ENCODE measurements around the gene TPSD1. TPM values are rescaled to one million over a fixed set of nuclear protein-coding genes. Genes with fewer than 3 reads are reported as not detected.

The TPSD1 gene
- total RNA-seq, 1 experiment from 2014 or later = 0.26 TPM

DNA sequence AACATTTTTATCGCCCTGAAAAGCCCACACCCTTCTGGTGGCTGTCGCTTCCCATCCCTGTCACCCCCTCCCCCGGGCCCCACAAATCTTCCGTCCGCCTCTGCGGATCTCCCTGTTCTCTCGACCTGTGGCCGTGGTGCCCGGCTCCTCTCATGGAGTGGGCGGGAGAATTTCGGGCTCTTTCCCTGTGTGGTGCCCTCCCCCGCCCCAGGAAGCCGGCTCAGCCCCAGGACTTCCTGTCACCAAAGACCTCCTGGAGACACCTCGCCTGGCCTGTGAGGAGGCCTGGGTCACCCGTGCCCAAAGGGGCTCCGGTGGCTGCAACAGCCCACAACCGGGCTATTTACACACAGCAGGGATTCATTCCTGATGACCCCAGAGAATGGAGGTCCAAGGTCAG is 27.4 kb downstream of the TPSD1 start:
- no peak for DNase-seq (ENCODE audit: low read depth, low spot score)
- in situ Hi-C loops (cut with HindIII; ENCODE audit: low pct_unique_long_range_greater_than_20kb, low sequenced_read_pairs) (no loop called here), intact Hi-C loops (cut with micrococcal nuclease; ENCODE audit: unreplicated experiment) (no loop called here)
- Histone ChIP-seq H3K4me1 (ENCODE audit: control insufficient read depth, insufficient read depth, low read length) (peaks cover 10% of the 10 kb centered on the region), H3K27me3 (ENCODE audit: control insufficient read depth, insufficient read depth, low read length) (no peaks in the 10 kb centered on the region), H3K4me3 (ENCODE audit: low read depth in 2 of 2, low read length in 2 of 2) (no peak overlapping the region), H3K27ac (ENCODE audit: low read length) (no peak overlapping the region), H3K9me3 (ENCODE audit: control insufficient read depth, insufficient read depth, low read depth, low read length) (no peaks in the 10 kb centered on the region), H3K36me3 (ENCODE audit: control insufficient read depth, insufficient read depth, low read length) (no peaks in the 10 kb centered on the region)
- ChIA-PET CTCF (no interaction called here), POLR2A (no interaction called here)
- no TSS peak for BruUV-seq (replicated peaks)
- TF ChIP-seq POLR2AphosphoS5 (IDR thresholded peaks at IDR 0.05; ENCODE audit: low read depth, low read length) (no peak), SIN3A (IDR thresholded peaks at IDR 0.05; ENCODE audit: borderline replicate concordance, insufficient read depth, low read depth, low read length) (no peak), TCF7L2 (IDR thresholded peaks at IDR 0.05; ENCODE audit: low read depth, low read length) (no peak)
- TF ChIP-seq, protein P1, sequence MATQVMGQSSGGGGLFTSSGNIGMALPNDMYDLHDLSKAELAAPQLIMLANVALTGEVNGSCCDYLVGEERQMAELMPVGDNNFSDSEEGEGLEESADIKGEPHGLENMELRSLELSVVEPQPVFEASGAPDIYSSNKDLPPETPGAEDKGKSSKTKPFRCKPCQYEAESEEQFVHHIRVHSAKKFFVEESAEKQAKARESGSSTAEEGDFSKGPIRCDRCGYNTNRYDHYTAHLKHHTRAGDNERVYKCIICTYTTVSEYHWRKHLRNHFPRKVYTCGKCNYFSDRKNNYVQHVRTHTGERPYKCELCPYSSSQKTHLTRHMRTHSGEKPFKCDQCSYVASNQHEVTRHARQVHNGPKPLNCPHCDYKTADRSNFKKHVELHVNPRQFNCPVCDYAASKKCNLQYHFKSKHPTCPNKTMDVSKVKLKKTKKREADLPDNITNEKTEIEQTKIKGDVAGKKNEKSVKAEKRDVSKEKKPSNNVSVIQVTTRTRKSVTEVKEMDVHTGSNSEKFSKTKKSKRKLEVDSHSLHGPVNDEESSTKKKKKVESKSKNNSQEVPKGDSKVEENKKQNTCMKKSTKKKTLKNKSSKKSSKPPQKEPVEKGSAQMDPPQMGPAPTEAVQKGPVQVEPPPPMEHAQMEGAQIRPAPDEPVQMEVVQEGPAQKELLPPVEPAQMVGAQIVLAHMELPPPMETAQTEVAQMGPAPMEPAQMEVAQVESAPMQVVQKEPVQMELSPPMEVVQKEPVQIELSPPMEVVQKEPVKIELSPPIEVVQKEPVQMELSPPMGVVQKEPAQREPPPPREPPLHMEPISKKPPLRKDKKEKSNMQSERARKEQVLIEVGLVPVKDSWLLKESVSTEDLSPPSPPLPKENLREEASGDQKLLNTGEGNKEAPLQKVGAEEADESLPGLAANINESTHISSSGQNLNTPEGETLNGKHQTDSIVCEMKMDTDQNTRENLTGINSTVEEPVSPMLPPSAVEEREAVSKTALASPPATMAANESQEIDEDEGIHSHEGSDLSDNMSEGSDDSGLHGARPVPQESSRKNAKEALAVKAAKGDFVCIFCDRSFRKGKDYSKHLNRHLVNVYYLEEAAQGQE (IDR thresholded peaks at IDR 0.05; ENCODE audit: insufficient read depth in 1 of 2, low read depth in 2 of 2, low read length in 1 of 2) = no peak
- TF ChIP-seq, protein P2, sequence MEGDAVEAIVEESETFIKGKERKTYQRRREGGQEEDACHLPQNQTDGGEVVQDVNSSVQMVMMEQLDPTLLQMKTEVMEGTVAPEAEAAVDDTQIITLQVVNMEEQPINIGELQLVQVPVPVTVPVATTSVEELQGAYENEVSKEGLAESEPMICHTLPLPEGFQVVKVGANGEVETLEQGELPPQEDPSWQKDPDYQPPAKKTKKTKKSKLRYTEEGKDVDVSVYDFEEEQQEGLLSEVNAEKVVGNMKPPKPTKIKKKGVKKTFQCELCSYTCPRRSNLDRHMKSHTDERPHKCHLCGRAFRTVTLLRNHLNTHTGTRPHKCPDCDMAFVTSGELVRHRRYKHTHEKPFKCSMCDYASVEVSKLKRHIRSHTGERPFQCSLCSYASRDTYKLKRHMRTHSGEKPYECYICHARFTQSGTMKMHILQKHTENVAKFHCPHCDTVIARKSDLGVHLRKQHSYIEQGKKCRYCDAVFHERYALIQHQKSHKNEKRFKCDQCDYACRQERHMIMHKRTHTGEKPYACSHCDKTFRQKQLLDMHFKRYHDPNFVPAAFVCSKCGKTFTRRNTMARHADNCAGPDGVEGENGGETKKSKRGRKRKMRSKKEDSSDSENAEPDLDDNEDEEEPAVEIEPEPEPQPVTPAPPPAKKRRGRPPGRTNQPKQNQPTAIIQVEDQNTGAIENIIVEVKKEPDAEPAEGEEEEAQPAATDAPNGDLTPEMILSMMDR (IDR thresholded peaks at IDR 0.05) = no peak
- ATAC-seq = no peak

GRCh38 chr16:1283996-1284616 is 28.2 kb downstream of the TPSD1 start:
- Histone ChIP-seq H3K4me3 (ENCODE audit: low read depth in 2 of 2, low read length in 2 of 2) (no peak overlapping the region), H3K4me1 (ENCODE audit: control insufficient read depth, insufficient read depth, low read length) (peaks cover 4% of the 10 kb centered on the region; the same call in 1 of the 2 replicates), H3K36me3 (ENCODE audit: control insufficient read depth, insufficient read depth, low read length) (no peaks in the 10 kb centered on the region), H3K27ac (ENCODE audit: low read length) (no peak overlapping the region), H3K27me3 (ENCODE audit: control insufficient read depth, insufficient read depth, low read length) (no peaks in the 10 kb centered on the region), H3K9me3 (ENCODE audit: control insufficient read depth, insufficient read depth, low read depth, low read length) (no peaks in the 10 kb centered on the region)
- POLR2A ChIA-PET = interaction anchor here (0.5 kb wide), 1 partner anchor 133 kb away, joined by 10 read pairs; no protein-coding TSS in a partner anchor
- BruUV-seq (replicated peaks) = no TSS peak
- in situ Hi-C loops (cut with HindIII; ENCODE audit: low pct_unique_long_range_greater_than_20kb, low sequenced_read_pairs) (no loop called here), intact Hi-C loops (cut with micrococcal nuclease; ENCODE audit: unreplicated experiment) (no loop called here)
- ATAC-seq = peak; percentile 36; the same call in 1 of the 2 replicates
- CTCF ChIA-PET = interaction anchor here (0.6 kb wide), 2 partner anchors 10 to 47 kb away, joined by 3 read pairs; no protein-coding TSS in a partner anchor
- DNase-seq (ENCODE audit: low read depth, low spot score) = no peak
- TF ChIP-seq, protein P2 (IDR thresholded peaks at IDR 0.05) = no peak
- TF ChIP-seq, protein P1 (IDR thresholded peaks at IDR 0.05; ENCODE audit: insufficient read depth in 1 of 2, low read depth in 2 of 2, low read length in 1 of 2) = no peak
- TF ChIP-seq SIN3A (IDR thresholded peaks at IDR 0.05; ENCODE audit: borderline replicate concordance, insufficient read depth, low read depth, low read length) = no peak

Measured in Panc1 (cell line).